ENCODE data around the gene ADCY2.

ADCY2 gene

DNA sequence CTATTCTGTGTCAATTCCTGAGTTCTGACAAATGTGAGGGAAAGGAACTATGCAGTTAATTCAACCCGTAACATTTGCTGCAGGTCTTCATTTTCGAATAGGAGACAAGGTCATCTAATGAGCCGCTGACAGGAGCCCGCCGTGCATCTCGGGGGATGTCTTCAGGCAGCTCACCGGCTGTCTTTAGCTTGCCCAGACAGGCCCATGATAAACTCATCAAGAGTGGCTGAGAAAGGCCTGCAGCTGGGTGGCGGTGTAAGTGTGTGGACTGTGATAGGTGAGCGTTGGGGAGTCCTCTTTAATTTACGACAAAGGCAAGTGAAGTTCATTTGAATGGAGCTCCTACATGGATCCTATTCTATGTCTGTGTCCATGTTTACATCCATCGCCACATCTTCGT, 190.5 kb downstream of the ADCY2 start:
- no peak for DNase-seq (ENCODE audit: low read depth in 1 of 2, low spot score in 1 of 2)

DNA sequence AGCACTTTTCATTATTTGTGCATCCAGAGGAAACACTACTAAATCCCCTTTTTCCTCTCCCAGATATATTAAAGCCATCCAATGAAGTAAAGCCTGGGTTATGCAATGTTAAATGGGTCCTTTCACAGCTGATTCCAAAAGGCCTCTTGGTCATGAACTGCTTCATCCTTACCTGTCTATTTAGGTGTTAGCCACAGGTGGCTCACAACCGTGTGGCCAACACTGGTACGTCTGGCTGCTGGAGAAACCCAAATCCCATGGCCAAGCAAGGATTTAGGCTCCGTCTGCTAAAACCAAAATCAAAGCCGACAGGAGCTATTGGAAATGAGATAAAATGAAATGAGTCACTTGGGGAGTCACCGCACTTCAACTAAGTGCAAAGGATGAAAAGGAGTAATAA, 193.9 kb downstream of the ADCY2 start:
- no peak for DNase-seq (ENCODE audit: low read depth in 1 of 2, low spot score in 1 of 2)

- no peak for DNase-seq (ENCODE audit: low read depth in 1 of 2, low spot score in 1 of 2)
Measured at GRCh38 chr5:7592910-7593309, 197.0 kb downstream of the ADCY2 start.

DNA sequence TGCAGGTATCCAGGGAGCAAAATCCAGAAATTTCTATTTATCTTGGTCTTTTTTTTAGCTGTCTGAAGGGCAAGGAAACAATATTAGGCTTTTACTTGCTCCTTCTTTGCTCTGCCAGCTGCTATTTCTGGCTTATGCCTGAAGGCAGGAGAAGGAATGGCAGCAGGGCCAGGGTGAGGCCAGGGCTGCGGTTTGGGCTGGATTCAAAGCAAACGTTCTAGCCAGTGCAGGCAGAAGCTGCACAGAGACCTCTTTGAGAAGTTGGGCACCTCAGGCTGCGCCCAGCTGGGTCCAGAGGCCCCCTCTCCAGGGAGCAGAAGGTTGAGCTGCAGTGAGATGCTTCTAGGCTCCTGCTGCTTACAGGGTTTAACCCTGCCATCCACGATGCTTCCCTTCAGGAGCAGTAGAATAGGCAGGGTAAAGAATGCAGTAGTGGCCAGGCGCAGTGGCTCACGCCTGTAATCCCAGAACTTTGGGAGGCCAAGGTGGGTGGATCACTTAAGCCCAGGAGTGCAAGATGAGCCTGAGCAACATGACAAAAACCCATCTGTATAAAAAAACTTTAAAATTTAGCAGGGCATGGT, 201.2 kb downstream of the ADCY2 start:
- no peak for DNase-seq (ENCODE audit: low read depth in 1 of 2, low spot score in 1 of 2)

DNA sequence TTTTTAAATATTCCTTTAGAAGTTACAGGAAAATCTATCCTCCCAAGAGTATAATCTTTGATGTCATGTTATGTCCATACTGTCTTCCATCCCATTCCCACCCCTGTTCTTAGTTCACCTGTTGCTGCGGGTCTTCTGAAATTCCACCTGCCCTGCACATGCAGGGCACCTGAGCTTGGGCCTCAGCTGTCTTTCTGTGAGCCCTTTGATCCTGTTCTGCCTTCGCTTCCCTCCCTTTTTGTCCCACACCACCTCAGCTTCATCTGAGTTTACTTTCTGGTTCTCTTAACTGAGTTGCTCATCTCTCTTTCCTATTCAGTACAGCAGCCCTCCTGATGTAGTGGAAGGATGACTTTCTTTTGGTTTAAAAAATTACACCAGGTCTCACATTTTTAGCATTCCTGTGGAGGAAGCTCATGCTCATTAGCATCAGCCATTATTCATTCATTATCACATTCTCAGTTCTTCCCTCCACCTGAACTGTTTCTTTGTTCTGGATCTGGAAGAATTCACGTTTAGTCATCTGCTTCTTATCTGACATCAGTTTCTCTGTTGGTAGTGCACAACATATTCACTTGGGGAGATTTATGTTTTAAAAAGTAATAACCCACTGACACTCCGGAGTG, 211.0 kb downstream of the ADCY2 start:
- DNase-seq (ENCODE audit: low read depth in 1 of 2, low spot score in 1 of 2), result no peak

DNA sequence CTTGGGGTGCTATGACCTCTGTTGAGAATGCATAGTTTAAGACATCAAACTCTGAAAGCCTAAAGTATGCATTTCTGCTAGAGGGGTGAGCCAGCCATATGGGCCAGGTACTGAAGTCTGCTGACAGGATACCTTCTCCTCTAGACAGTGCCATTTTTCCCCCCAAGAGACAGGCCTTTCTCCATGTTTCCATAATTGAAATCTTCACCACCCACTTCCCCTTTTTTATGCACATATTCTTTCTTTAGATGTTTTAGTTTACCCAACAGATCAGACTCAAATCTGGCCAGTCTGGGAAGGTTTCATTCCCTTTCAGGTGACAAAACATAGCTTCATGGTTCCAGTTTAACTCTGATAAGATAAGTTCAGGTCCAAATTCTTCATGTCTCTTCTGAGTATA, 212.8 kb downstream of the ADCY2 start:
- no peak for DNase-seq (ENCODE audit: low read depth in 1 of 2, low spot score in 1 of 2)

DNA sequence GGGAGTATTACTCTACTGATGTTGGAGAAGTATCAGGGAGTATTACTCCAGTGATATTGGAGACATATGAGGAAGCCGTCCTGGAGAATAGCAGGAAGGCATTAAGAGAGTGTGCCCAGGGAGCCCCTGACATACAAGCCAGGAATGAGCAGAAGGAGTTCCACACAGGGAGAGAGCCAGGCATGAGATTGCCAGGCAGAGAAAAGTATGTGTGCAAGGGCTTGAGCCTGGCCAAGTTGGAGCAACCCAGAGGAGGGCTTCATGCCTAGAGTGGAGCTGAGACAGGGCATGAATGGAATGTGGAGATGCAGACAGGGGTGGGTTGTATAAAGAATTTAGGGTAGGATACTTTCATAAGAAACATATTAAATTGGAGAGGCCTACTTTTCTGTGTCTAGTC, 213.8 kb downstream of the ADCY2 start:
- DNase-seq (ENCODE audit: low read depth in 1 of 2, low spot score in 1 of 2), result no peak

DNA sequence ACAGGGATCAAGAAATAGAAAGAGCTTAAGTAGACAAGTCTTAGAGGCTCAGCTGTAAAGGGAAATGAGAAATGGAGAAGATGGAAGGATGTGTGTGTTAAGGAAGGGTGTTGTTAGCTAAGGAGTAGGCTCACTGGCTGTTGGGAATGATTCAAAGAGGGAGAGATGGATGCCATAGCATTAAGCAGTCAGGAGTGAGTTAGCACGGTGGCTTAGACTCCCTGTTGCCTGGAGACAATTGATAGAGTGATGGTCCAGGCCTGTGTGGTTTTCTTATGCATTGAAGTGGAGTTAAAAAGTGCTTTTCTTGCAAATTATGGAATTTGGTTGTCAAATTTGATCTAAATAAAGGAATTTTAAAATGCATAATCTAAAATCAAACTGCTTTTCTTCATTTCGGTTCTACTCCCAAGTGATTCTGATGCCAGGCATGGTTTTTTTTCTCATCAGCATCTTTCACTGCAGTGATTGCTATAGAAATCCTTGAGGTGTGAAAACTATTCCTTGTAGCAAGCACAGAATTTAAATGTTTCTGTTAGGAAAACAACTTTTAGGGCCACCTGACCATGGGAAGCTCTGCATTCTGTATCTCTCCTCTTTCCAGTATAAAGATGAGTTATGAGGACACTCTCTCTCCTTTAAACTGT, 214.7 kb downstream of the ADCY2 start:
- no peak for DNase-seq (ENCODE audit: low read depth in 1 of 2, low spot score in 1 of 2)

DNA sequence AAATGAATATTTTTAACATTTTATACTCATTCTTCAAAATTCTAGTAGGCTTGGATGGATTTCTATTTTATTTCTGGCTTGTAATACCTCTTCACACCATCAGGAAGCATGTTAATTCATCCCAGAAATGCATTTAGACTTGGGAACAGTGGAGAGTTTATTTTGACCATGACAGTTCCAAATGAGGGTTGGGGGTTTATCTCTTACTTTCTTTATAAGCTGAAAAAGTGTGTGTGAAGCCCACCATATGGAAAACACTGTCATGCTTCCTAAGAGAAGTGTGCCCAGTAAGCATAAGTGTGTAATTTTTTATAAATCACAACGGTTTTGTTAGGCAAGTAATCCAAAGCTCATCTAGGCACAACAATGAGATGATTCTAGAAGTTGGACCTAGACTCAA, 215.6 kb downstream of the ADCY2 start:
- no peak for DNase-seq (ENCODE audit: low read depth in 1 of 2, low spot score in 1 of 2)

GRCh38 chr5:7615566-7616061, 219.7 kb downstream of the ADCY2 start:
- no peak for DNase-seq (ENCODE audit: low read depth in 1 of 2, low spot score in 1 of 2)

- DNase-seq (ENCODE audit: low read depth in 1 of 2, low spot score in 1 of 2), result no peak
Measured at GRCh38 chr5:7616897-7617296, 221.0 kb downstream of the ADCY2 start.

GRCh38 chr5:7622498-7622897, 226.6 kb downstream of the ADCY2 start:
- no peak for DNase-seq (ENCODE audit: low read depth in 1 of 2, low spot score in 1 of 2)

GRCh38 chr5:7625740-7626139, 229.8 kb downstream of the ADCY2 start:
- no peak for DNase-seq (ENCODE audit: low read depth in 1 of 2, low spot score in 1 of 2)

- DNase-seq (ENCODE audit: low read depth in 1 of 2, low spot score in 1 of 2), result no peak
Measured at GRCh38 chr5:7628248-7628647, 232.3 kb downstream of the ADCY2 start.

DNA sequence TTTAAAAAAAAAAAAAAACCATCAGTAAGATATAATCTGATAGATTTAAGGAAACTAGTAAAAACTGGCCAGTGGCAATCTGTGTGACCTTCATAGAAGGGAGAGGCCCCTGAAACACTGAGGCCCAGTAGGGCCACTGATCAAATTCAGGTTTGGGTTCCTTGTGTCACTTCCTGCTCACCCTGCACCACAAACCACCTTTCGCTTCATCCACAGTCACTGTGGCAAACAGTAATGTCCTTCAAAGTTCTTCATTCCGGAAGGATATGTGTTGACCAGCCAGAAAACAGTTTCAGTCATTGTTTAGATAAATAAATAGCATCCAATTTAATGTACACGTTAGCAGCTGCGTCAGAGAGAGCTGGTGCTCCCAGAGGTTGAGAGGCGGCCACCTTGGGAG, 232.9 kb downstream of the ADCY2 start:
- DNase-seq (ENCODE audit: low read depth in 1 of 2, low spot score in 1 of 2), result no peak

- no peak for DNase-seq (ENCODE audit: low read depth in 1 of 2, low spot score in 1 of 2)
Measured at GRCh38 chr5:7629561-7629960, 233.6 kb downstream of the ADCY2 start.

DNA sequence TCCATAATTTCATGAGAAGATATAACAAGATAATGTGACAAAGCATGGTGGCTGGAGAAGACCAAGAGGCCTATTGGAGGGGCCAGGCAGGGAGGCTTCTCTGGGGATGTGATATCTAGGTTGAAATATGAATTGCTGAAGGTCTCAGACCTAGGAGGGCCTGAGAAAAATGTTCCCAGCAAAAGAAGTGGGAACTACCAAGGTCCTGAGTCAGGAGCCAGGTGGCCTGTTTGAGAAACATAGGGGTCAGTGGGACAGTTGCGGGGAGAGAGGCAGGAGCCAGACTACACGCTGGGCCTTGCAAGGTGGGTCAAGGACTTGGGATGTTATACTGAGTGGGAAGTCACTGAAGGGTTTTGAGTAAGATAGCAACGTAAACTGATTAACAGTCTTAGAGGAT, 238.9 kb downstream of the ADCY2 start:
- DNase-seq (ENCODE audit: low read depth in 1 of 2, low spot score in 1 of 2), result no peak

- no peak for DNase-seq (ENCODE audit: low read depth in 1 of 2, low spot score in 1 of 2)
Measured at GRCh38 chr5:7638456-7638855, 242.5 kb downstream of the ADCY2 start.

DNA sequence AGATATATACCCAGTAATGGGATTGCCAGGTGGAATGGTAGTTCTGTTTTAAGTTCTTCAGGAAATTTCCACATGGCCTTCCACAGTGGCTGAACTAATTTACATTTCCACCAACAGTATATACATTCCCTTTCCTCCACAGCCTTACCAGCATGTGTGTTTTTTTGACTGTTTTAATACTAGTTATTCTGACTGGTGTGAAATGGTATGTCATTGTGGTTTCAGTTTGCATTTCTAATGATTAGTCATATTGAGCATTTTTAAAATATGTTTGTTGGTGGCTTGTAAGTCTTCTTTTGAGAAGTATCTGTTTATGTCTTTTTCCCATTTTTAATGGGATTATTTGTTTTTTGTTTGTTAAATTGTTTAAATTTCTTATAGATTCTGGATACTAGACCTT, 246.1 kb downstream of the ADCY2 start:
- no peak for DNase-seq (ENCODE audit: low read depth in 1 of 2, low spot score in 1 of 2)

- no peak for DNase-seq (ENCODE audit: low read depth in 1 of 2, low spot score in 1 of 2)
Measured at GRCh38 chr5:7644723-7645122, 248.8 kb downstream of the ADCY2 start.

DNA sequence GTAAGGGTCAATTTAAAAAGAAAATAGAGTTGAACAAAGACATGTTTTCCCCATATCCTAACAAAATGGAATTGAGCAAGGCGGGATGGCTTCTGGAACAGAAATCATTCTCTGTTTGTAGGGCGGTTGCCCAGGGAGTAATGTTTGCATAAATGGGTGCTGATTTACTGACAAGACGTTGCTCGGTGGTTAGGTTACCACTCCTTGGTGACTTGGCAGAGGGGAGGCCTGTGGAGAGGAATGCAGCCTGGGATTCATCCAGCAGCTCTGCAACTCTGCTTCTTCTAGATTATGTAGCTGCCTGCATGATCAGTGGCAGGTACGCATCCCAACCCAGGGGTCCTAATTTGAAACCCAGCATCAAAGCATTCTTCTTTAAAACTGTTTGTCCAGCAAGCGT, 254.8 kb downstream of the ADCY2 start:
- DNase-seq (ENCODE audit: low read depth in 1 of 2, low spot score in 1 of 2), result no peak

GRCh38 chr5:7653046-7653445, 257.1 kb downstream of the ADCY2 start:
- DNase-seq (ENCODE audit: low read depth in 1 of 2, low spot score in 1 of 2), result no peak

GRCh38 chr5:7657153-7657552, 261.2 kb downstream of the ADCY2 start:
- no peak for DNase-seq (ENCODE audit: low read depth in 1 of 2, low spot score in 1 of 2)
